Measurements from ENCODE around the gene UNC5B. TPM values are rescaled to one million over a fixed set of nuclear protein-coding genes. Genes with fewer than 3 reads are reported as not detected.

UNC5B gene
- polyA plus RNA-seq, 3 donors: 0.04 to 0.72 TPM; not detected in 1

DNA sequence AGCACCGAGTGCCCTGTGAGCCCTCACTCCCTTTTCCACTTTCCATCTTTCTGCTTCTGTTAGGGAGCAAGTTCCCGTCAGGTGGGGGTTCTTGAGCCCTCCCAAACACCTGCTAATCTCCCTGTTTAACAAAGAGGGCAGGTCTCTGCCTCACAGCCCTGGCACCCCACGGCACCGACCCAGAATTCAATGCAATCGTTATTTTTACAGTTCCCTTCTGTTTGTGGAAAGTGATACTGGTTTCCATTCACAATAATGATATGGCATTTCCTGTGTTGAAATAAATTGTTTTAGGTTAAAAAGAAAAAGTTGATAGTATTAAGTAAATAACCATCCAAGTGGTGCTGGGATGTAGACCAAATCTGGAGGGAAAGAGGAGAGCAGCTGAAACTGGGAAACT is 67.8 kb downstream of the UNC5B start:
- Mint-ChIP-seq H3K27me3 (ENCODE audit: low read depth in 3 of 3) (peaks cover 0 to 4% (median 0%) of the 10 kb centered on the region in 3 donors), H3K36me3 (no peaks in the 10 kb centered on the region), H3K27ac (peak overlapping the region in 3 of 7 donors; percentile 37 to 81 (median 72)), H3K4me1 (peaks cover 23% of the 10 kb centered on the region), H3K9me3 (no peaks in the 10 kb centered on the region), H3K4me3 (peak overlapping the region; percentile 53 to 72)
- H3K4me3 ChIP-seq (replicated peaks in 1 of 3; ENCODE audit: low read depth in 2 of 3, low read length in 3 of 3): no peak overlapping the region
- no peak overlapping the region for H3K27ac ChIP-seq (ENCODE audit: low read depth in 1 of 2, low read length in 2 of 2)
- H3K4me1 ChIP-seq (ENCODE audit: control insufficient read depth in 1 of 2, insufficient read depth in 2 of 2, low read length in 2 of 2): peaks cover 22 to 30% of the 10 kb centered on the region in 2 donors
- no peak for DNase-seq
- no peaks in the 10 kb centered on the region for H3K79me2 ChIP-seq (ENCODE audit: insufficient read depth, low read length)
- H3K36me3 ChIP-seq (replicated peaks in 1 of 2; ENCODE audit: control insufficient read depth in 1 of 2, insufficient read depth in 2 of 2, low read length in 2 of 2): no peaks in the 10 kb centered on the region
- no peak overlapping the region for H3K4me2 ChIP-seq (replicated peaks; ENCODE audit: extremely low read depth, low read length, poor library complexity, severe bottlenecking)
- no peaks in the 10 kb centered on the region for H4K20me1 ChIP-seq (ENCODE audit: insufficient read depth, low read length)
- no peak overlapping the region for H3K9ac ChIP-seq (ENCODE audit: insufficient read depth, low read length, poor library complexity, severe bottlenecking)
- H3K27me3 ChIP-seq (ENCODE audit: control insufficient read depth in 2 of 2, insufficient read depth in 2 of 2, low read length in 2 of 2): no peaks in the 10 kb centered on the region
- H3K9me3 ChIP-seq (replicated peaks in 1 of 2; ENCODE audit: control insufficient read depth in 1 of 2, insufficient read depth in 1 of 2, low read length in 2 of 2): no peaks in the 10 kb centered on the region
- TF ChIP-seq, protein P1, sequence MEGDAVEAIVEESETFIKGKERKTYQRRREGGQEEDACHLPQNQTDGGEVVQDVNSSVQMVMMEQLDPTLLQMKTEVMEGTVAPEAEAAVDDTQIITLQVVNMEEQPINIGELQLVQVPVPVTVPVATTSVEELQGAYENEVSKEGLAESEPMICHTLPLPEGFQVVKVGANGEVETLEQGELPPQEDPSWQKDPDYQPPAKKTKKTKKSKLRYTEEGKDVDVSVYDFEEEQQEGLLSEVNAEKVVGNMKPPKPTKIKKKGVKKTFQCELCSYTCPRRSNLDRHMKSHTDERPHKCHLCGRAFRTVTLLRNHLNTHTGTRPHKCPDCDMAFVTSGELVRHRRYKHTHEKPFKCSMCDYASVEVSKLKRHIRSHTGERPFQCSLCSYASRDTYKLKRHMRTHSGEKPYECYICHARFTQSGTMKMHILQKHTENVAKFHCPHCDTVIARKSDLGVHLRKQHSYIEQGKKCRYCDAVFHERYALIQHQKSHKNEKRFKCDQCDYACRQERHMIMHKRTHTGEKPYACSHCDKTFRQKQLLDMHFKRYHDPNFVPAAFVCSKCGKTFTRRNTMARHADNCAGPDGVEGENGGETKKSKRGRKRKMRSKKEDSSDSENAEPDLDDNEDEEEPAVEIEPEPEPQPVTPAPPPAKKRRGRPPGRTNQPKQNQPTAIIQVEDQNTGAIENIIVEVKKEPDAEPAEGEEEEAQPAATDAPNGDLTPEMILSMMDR (IDR thresholded peaks at IDR 0.05): no peak
- 56% methylated on average over 2 of the region's 5 CpGs for WGBS (ENCODE audit: insufficient coverage)
- intact Hi-C loops (cut with micrococcal nuclease): no loop called here
- peak overlapping the region; percentile 17 for H2AFZ ChIP-seq (ENCODE audit: insufficient read depth, low read depth, low read length, poor library complexity, severe bottlenecking)

DNA sequence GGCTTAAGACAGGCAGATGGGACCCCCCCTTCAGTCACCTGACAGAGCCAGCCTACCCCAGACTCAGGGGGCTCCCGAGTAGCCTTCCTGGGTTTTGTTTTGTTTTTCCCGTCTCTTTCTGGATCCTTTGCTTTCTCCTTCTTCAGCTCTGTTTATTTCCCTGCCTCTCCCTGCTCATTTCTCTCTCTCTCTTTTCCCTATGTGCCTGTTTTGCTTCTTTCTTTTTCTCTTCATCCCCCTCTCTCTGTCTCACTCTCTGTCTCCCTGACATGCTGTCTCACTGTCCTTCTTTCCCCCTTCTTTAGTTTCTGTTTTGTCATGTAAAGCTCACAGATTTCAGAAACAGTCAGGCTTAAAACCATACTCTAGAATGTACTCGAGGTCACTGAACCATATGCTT is 68.5 kb downstream of the UNC5B start:
- no peak overlapping the region for H3K9ac ChIP-seq (ENCODE audit: insufficient read depth, low read length, poor library complexity, severe bottlenecking)
- no peak overlapping the region for H3K27ac ChIP-seq (ENCODE audit: low read depth in 1 of 2, low read length in 2 of 2)
- Mint-ChIP-seq H3K4me3 (no peak overlapping the region), H3K36me3 (no peaks in the 10 kb centered on the region), H3K27ac (peak overlapping the region in 1 of 7 donors; percentile 70), H3K4me1 (peaks cover 19% of the 10 kb centered on the region), H3K27me3 (ENCODE audit: low read depth in 3 of 3) (peaks cover 0 to 4% (median 0%) of the 10 kb centered on the region in 3 donors), H3K9me3 (no peaks in the 10 kb centered on the region)
- TF ChIP-seq, protein P1 (IDR thresholded peaks at IDR 0.05): no peak
- H3K4me1 ChIP-seq (ENCODE audit: control insufficient read depth in 1 of 2, insufficient read depth in 2 of 2, low read length in 2 of 2): peaks cover 21 to 24% of the 10 kb centered on the region in 2 donors
- DNase-seq: no peak
- no peaks in the 10 kb centered on the region for H3K27me3 ChIP-seq (ENCODE audit: control insufficient read depth in 2 of 2, insufficient read depth in 2 of 2, low read length in 2 of 2)
- H3K36me3 ChIP-seq (replicated peaks in 1 of 2; ENCODE audit: control insufficient read depth in 1 of 2, insufficient read depth in 2 of 2, low read length in 2 of 2): no peaks in the 10 kb centered on the region
- H2AFZ ChIP-seq (ENCODE audit: insufficient read depth, low read depth, low read length, poor library complexity, severe bottlenecking): no peak overlapping the region
- no peaks in the 10 kb centered on the region for H3K79me2 ChIP-seq (ENCODE audit: insufficient read depth, low read length)
- intact Hi-C loops (cut with micrococcal nuclease): no loop called here
- H4K20me1 ChIP-seq (ENCODE audit: insufficient read depth, low read length): no peaks in the 10 kb centered on the region
- WGBS (ENCODE audit: insufficient coverage): 35% methylated on average over 2 of the region's 3 CpGs
- no peak overlapping the region for H3K4me2 ChIP-seq (replicated peaks; ENCODE audit: extremely low read depth, low read length, poor library complexity, severe bottlenecking)
- no peak overlapping the region for H3K4me3 ChIP-seq (replicated peaks in 1 of 3; ENCODE audit: low read depth in 2 of 3, low read length in 3 of 3)
- no peaks in the 10 kb centered on the region for H3K9me3 ChIP-seq (replicated peaks in 1 of 2; ENCODE audit: control insufficient read depth in 1 of 2, insufficient read depth in 1 of 2, low read length in 2 of 2)

All from CD14-positive monocyte (primary cell).